ENCODE data around the gene IFT25. TPM values are rescaled to one million over a fixed set of nuclear protein-coding genes. Genes with fewer than 3 reads are reported as not detected.

Gene IFT25
- total RNA-seq, 2 donors from 2014 or later, result 34.8 to 56.7 TPM

- peak; percentile 16 for DNase-seq
- Histone ChIP-seq H3K4me1 (ENCODE audit: control insufficient read depth, insufficient read depth, low read length) (no peaks in the 10 kb centered on the region), H3K27me3 (ENCODE audit: control insufficient read depth, insufficient read depth, low read length, poor library complexity, severe bottlenecking) (no peaks in the 10 kb centered on the region), H3K27ac (ENCODE audit: low read depth, low read length) (no peak overlapping the region), H3K4me3 (ENCODE audit: low read length) (no peak overlapping the region), H3K9me3 (ENCODE audit: control insufficient read depth, low read length) (no peaks in the 10 kb centered on the region), H3K36me3 (ENCODE audit: control insufficient read depth, insufficient read depth, low read length) (no peaks in the 10 kb centered on the region), H3K9ac (ENCODE audit: extremely low read depth, low read length, poor library complexity, severe bottlenecking) (no peak overlapping the region)
- Mint-ChIP-seq H3K4me3 (no peak overlapping the region), H3K4me1 (peaks cover 4% of the 10 kb centered on the region), H3K27me3 (ENCODE audit: insufficient read depth) (peaks cover 10% of the 10 kb centered on the region), H3K36me3 (ENCODE audit: low read depth) (no peaks in the 10 kb centered on the region), H3K27ac (no peak overlapping the region), H3K9me3 (no peaks in the 10 kb centered on the region)
- TF ChIP-seq CTCF (conservative IDR thresholded peaks at IDR 0.05), result no peak
- WGBS, 2 experiments (ENCODE audit: insufficient coverage in 1 of 2, insufficient read length in 1 of 2), result 83 to 90% methylated on average over 3 of the region's 3 CpGs
Measured at GRCh38 chr1:53899708-53900107, 45.8 kb downstream of the IFT25 start.

DNA sequence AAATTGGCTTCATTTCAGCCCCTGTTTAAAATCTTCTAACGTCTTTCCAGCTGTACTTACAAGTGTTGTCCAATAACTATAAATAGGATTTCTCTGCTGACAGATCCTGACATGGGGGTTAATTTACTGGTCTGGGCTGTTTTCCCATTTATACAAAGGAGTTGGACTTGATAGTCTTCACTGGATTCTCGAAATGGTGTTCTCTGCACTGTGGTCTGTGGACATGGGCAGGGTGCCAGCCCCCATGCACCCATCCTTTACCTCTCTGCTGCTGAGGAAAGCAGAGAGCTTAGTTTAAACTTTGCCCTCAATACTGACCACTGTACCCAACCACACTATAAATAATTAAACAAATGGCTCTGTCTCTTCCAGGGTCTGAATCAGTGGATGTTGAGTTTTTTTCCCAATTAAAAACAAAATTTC lies 46.3 kb downstream of the IFT25 start:
- Histone ChIP-seq H3K4me3 (ENCODE audit: low read length) (no peak overlapping the region), H3K4me1 (ENCODE audit: control insufficient read depth, insufficient read depth, low read length) (no peaks in the 10 kb centered on the region), H3K9me3 (ENCODE audit: control insufficient read depth, low read length) (no peaks in the 10 kb centered on the region), H3K27ac (ENCODE audit: low read depth, low read length) (no peak overlapping the region), H3K36me3 (ENCODE audit: control insufficient read depth, insufficient read depth, low read length) (no peaks in the 10 kb centered on the region), H3K9ac (ENCODE audit: extremely low read depth, low read length, poor library complexity, severe bottlenecking) (no peak overlapping the region), H3K27me3 (ENCODE audit: control insufficient read depth, insufficient read depth, low read length, poor library complexity, severe bottlenecking) (no peaks in the 10 kb centered on the region)
- Mint-ChIP-seq H3K27me3 (ENCODE audit: insufficient read depth) (peaks cover 10% of the 10 kb centered on the region), H3K36me3 (ENCODE audit: low read depth) (no peaks in the 10 kb centered on the region), H3K9me3 (no peaks in the 10 kb centered on the region), H3K4me1 (peaks cover 4% of the 10 kb centered on the region), H3K27ac (no peak overlapping the region), H3K4me3 (no peak overlapping the region)
- no peak for DNase-seq
- 82 to 83% methylated on average over 1 to 2 of the region's 2 CpGs for WGBS, 2 experiments (ENCODE audit: insufficient coverage in 1 of 2, insufficient read length in 1 of 2)
- no peak for TF ChIP-seq CTCF (conservative IDR thresholded peaks at IDR 0.05)

GRCh38 chr1:53896635-53897229 lies 48.8 kb downstream of the IFT25 start:
- no peaks in the 10 kb centered on the region for H3K36me3 Mint-ChIP-seq (ENCODE audit: low read depth)
- peaks cover 2% of the 10 kb centered on the region for H3K4me1 ChIP-seq (ENCODE audit: control insufficient read depth, insufficient read depth, low read length)
- H3K9me3 Mint-ChIP-seq, result no peaks in the 10 kb centered on the region
- DNase-seq, result no peak
- H3K27ac ChIP-seq (ENCODE audit: low read depth, low read length), result no peak overlapping the region
- no peaks in the 10 kb centered on the region for H3K36me3 ChIP-seq (ENCODE audit: control insufficient read depth, insufficient read depth, low read length)
- H3K4me1 Mint-ChIP-seq, result peaks cover 3% of the 10 kb centered on the region
- H3K9me3 ChIP-seq (ENCODE audit: control insufficient read depth, low read length), result no peaks in the 10 kb centered on the region
- no peak overlapping the region for H3K4me3 Mint-ChIP-seq
- peaks cover 10% of the 10 kb centered on the region for H3K27me3 Mint-ChIP-seq (ENCODE audit: insufficient read depth)
- no peak overlapping the region for H3K9ac ChIP-seq (ENCODE audit: extremely low read depth, low read length, poor library complexity, severe bottlenecking)
- no peak overlapping the region for H3K4me3 ChIP-seq (ENCODE audit: low read length)
- H3K27ac Mint-ChIP-seq, result no peak overlapping the region
- H3K27me3 ChIP-seq (ENCODE audit: control insufficient read depth, insufficient read depth, low read length, poor library complexity, severe bottlenecking), result no peaks in the 10 kb centered on the region
- WGBS, 2 experiments (ENCODE audit: insufficient coverage in 1 of 2, insufficient read length in 1 of 2), result 75 to 92% methylated on average over 2 of the region's 2 CpGs
- no peak for TF ChIP-seq CTCF (conservative IDR thresholded peaks at IDR 0.05)

All from endodermal cell (in vitro differentiated cells).